BE2C (cell line): ENCODE measurements around the gene UBQLN1. TPM values are rescaled to one million over a fixed set of nuclear protein-coding genes. Genes with fewer than 3 reads are reported as not detected.
A peak's percentile ranks its signal among the peaks of the same experiment; 100 is the strongest.
"Not testable (repeated sequence)": the region's sequence is repeated elsewhere in the genome, so short reads cannot be mapped to it uniquely, and the experiment has no call there.

Experiments used
- DNase-seq: peaks from one replicate; pipeline ENCODE4 v3.0.0-alpha.2; 2020
- H3K27me3 ChIP-seq: fragments of 250-450 bp; sonication (Bioruptor Pico); 2 replicates; pipeline ENCODE4 v1.5.1; 2020; ENCODE audit warnings: mild to moderate bottlenecking
- H3K36me3 ChIP-seq: fragments of 250-450 bp; sonication (Bioruptor Pico); 2 replicates; pipeline ENCODE4 v1.5.1; 2020; ENCODE audit warnings: mild to moderate bottlenecking
- H3K4me1 ChIP-seq: fragments of 250-450 bp; sonication (Bioruptor Pico); 2 replicates; pipeline ENCODE4 v1.5.1; 2020
- H3K4me3 ChIP-seq: 2 replicates; pipeline ENCODE4 v1.5.1; 2011; ENCODE audit warnings: low read depth, low read length
- H3K9me3 ChIP-seq: fragments of 250-450 bp; sonication (Bioruptor Pico); 2 replicates; pipeline ENCODE4 v1.5.1; 2020
- CTCF ChIP-seq: IDR thresholded peaks from 2 replicates; pipeline ENCODE4 v1.5.1; 2012; ENCODE audit warnings: mild to moderate bottlenecking, low read depth, low read length
- polyA plus RNA-seq: library from polyadenylated mRNA; unstranded; fragments of >200 nt; gene quantifications from one replicate; pipeline ENCODE4 v1.2.1, GENCODE V29; 2012; ENCODE audit warnings: low read depth, missing spikeins; ENCODE audit not compliant: insufficient read length, insufficient read depth

UBQLN1 gene
- polyA plus RNA-seq: 85.3 TPM

GRCh38 chr9:83707768-83708514, at the start of gene UBQLN1:
TSS of gene UBQLN1 (minus strand) at chr9:83707958. CDS start at chr9:83707679, 279 bp downstream.
- no peaks in the 10 kb centered on the region for H3K9me3 ChIP-seq

GRCh38 chr9:83754383-83754977, 46.7 kb upstream of the UBQLN1 start:
- Histone ChIP-seq H3K9me3 (no peaks in the 10 kb centered on the region), H3K27me3 (no peaks in the 10 kb centered on the region), H3K4me1 (no peaks in the 10 kb centered on the region), H3K4me3 (no peak overlapping the region), H3K36me3 (no peaks in the 10 kb centered on the region)
- no peak for TF ChIP-seq CTCF
- no peak for DNase-seq

More at GRCh38 chr9:83707768-83708514, at the start of gene UBQLN1:
- Histone ChIP-seq H3K4me1 (no peaks in the 10 kb centered on the region), H3K27me3 (no peaks in the 10 kb centered on the region), H3K36me3 (peaks cover 6% of the 10 kb centered on the region), H3K4me3 (peak within 1 kb of the TSS; percentile 90)
- peak; percentile 93 for DNase-seq
- TF ChIP-seq CTCF: no peak

- no peaks in the 10 kb centered on the region for H3K9me3 ChIP-seq
- DNase-seq: no peak
- H3K36me3 ChIP-seq: no peaks in the 10 kb centered on the region
- H3K4me3 ChIP-seq: no peak overlapping the region
- H3K4me1 ChIP-seq: no peaks in the 10 kb centered on the region
- TF ChIP-seq CTCF: no peak
- H3K27me3 ChIP-seq: no peaks in the 10 kb centered on the region
Measured at GRCh38 chr9:83749706-83750105, 41.9 kb upstream of the UBQLN1 start.

GRCh38 chr9:83744206-83744605, 36.4 kb upstream of the UBQLN1 start:
- H3K9me3 ChIP-seq: no peaks in the 10 kb centered on the region
- DNase-seq: no peak
- no peaks in the 10 kb centered on the region for H3K4me1 ChIP-seq
- no peak overlapping the region for H3K4me3 ChIP-seq
- TF ChIP-seq CTCF: no peak
- no peaks in the 10 kb centered on the region; the same call in 1 of the 2 replicates for H3K27me3 ChIP-seq
- no peaks in the 10 kb centered on the region for H3K36me3 ChIP-seq

GRCh38 chr9:83733739-83734138, 26.0 kb upstream of the UBQLN1 start:
- H3K27me3 ChIP-seq: 0 out of 2 replicates have a peak, but pooled peaks cover 2% of the 10 kb centered on the region
- TF ChIP-seq CTCF: no peak
- H3K36me3 ChIP-seq: no peaks in the 10 kb centered on the region
- no peak overlapping the region for H3K4me3 ChIP-seq
- no peaks in the 10 kb centered on the region for H3K4me1 ChIP-seq
- H3K9me3 ChIP-seq: no peaks in the 10 kb centered on the region
- no peak for DNase-seq

- not testable (repeated sequence) for H3K36me3 ChIP-seq, DNase-seq, H3K9me3 ChIP-seq, H3K4me1 ChIP-seq, H3K27me3 ChIP-seq, H3K4me3 ChIP-seq
Measured at GRCh38 chr9:83728591-83729368, 21.0 kb upstream of the UBQLN1 start.
